ENCODE measurements around the gene CLIP2. TPM values are rescaled to one million over a fixed set of nuclear protein-coding genes. Genes with fewer than 3 reads are reported as not detected.
A peak's percentile ranks its signal among the peaks of the same experiment; 100 is the strongest.

The CLIP2 gene
- total RNA-seq, 2 experiments from 2014 or later: 3.6 to 6.3 TPM

DNA sequence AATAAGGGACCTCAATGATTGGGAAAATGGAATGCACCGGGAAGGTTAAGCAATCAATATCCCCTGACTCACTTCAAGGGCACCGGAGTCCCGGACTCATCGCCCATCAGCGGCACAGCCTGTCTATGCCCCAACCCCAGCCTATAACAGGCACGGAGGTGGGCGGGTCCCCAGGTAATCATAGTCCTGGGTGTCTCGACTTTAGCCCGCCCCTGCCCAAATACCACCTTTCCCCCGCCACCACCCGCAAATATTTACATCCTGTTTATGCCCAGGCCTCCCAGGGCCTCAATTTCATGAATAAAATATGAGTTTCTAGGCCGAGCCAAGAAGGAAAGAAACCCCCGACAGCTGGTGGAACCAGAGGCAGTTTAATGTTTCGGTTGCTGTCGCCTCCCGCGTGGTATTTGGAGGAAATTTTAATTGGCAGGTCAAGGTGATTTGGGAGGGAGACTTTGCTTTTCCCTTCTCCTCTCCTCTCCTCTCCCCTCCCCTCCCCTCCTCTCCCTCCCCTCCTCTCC lies 19.4 kb upstream of the CLIP2 start:
- Histone ChIP-seq H3K4me3 (ENCODE audit: low read depth, low read length, poor library complexity, severe bottlenecking) (peak overlapping the region; percentile 65), H3K4me1 (ENCODE audit: insufficient read depth, low read length, poor library complexity, severe bottlenecking) (peaks cover 65% of the 10 kb centered on the region), H3K79me2 (ENCODE audit: insufficient read depth, low read depth, low read length) (no peaks in the 10 kb centered on the region), H3K9me3 (ENCODE audit: low read length) (no peaks in the 10 kb centered on the region), H3K27ac (ENCODE audit: low read depth, low read length, poor library complexity, severe bottlenecking) (no peak overlapping the region), H3K4me2 (ENCODE audit: low read length) (peak overlapping the region; percentile 73), H2AFZ (ENCODE audit: low read length) (peak overlapping the region; percentile 67), H4K20me1 (ENCODE audit: insufficient read depth, low read length) (no peaks in the 10 kb centered on the region), H3K36me3 (ENCODE audit: insufficient read depth, low read length) (no peaks in the 10 kb centered on the region), H3K9me2 (ENCODE audit: insufficient read depth, low read length) (no peaks in the 10 kb centered on the region)
- DNase-seq (ENCODE audit: low spot score): peak; percentile 83
- ChIA-PET CTCF (ENCODE audit: unreplicated experiment) (no interaction called here), POLR2A (interaction anchor here (0.7 to 4.4 kb wide), 2 partner anchors 10 to 318 kb away, joined by 4 to 15 read pairs; no protein-coding TSS in a partner anchor)
- TF ChIP-seq, protein P1, sequence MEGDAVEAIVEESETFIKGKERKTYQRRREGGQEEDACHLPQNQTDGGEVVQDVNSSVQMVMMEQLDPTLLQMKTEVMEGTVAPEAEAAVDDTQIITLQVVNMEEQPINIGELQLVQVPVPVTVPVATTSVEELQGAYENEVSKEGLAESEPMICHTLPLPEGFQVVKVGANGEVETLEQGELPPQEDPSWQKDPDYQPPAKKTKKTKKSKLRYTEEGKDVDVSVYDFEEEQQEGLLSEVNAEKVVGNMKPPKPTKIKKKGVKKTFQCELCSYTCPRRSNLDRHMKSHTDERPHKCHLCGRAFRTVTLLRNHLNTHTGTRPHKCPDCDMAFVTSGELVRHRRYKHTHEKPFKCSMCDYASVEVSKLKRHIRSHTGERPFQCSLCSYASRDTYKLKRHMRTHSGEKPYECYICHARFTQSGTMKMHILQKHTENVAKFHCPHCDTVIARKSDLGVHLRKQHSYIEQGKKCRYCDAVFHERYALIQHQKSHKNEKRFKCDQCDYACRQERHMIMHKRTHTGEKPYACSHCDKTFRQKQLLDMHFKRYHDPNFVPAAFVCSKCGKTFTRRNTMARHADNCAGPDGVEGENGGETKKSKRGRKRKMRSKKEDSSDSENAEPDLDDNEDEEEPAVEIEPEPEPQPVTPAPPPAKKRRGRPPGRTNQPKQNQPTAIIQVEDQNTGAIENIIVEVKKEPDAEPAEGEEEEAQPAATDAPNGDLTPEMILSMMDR (conservative IDR thresholded peaks at IDR 0.05; ENCODE audit: low read length): no peak
- no peak for TF ChIP-seq EZH2phosphoT487 (IDR thresholded peaks at IDR 0.05; ENCODE audit: borderline replicate concordance, low read depth, low read length)
- no TSS peak for BruUV-seq (replicated peaks)
- intact Hi-C loops (cut with micrococcal nuclease; ENCODE audit: unreplicated experiment): loop anchor here (1.0 kb wide), 1 partner anchor 19 kb away; the partner anchor contains the start of gene CLIP2

DNA sequence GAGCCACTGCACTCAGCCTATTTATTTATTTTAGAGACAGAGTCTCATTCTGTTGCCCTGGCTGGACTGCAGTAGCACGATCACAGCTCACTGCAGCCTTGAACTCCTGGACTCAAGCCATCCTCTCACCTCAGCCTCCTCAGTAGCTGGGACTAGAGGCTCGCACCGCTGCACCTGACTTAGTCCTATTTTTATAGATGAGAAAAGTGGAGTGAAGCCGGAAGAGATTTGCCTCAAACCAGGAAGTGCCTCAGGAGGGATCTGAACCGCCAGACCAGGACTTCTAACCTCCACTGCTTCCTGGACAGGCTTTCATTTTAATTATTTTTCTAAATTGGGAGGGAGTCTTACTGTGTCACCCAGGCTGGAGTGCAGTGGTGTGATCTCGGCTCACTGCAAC lies 17.5 kb upstream of the CLIP2 start:
- intact Hi-C loops (cut with micrococcal nuclease; ENCODE audit: unreplicated experiment): no loop called here
- Histone ChIP-seq H3K4me1 (ENCODE audit: insufficient read depth, low read length, poor library complexity, severe bottlenecking) (peaks cover 47% of the 10 kb centered on the region), H2AFZ (ENCODE audit: low read length) (peak overlapping the region; percentile 77), H3K36me3 (ENCODE audit: insufficient read depth, low read length) (no peaks in the 10 kb centered on the region), H3K79me2 (ENCODE audit: insufficient read depth, low read depth, low read length) (no peaks in the 10 kb centered on the region), H4K20me1 (ENCODE audit: insufficient read depth, low read length) (no peaks in the 10 kb centered on the region), H3K27ac (ENCODE audit: low read depth, low read length, poor library complexity, severe bottlenecking) (peak overlapping the region; percentile 60), H3K4me3 (ENCODE audit: low read depth, low read length, poor library complexity, severe bottlenecking) (peak overlapping the region; percentile 45), H3K4me2 (ENCODE audit: low read length) (peak overlapping the region; percentile 67), H3K9me2 (ENCODE audit: insufficient read depth, low read length) (no peaks in the 10 kb centered on the region), H3K9me3 (ENCODE audit: low read length) (no peaks in the 10 kb centered on the region)
- peak; percentile 79 for DNase-seq (ENCODE audit: low spot score)
- ChIA-PET POLR2A (interaction anchor here (0.6 to 2.1 kb wide), 5 partner anchors 13 to 129 kb away, joined by 3 to 8 read pairs (median 3); partner anchors contain the start of gene CLIP2), CTCF (ENCODE audit: unreplicated experiment) (no interaction called here)
- no TSS peak for BruUV-seq (replicated peaks)
- TF ChIP-seq EZH2phosphoT487 (IDR thresholded peaks at IDR 0.05; ENCODE audit: borderline replicate concordance, low read depth, low read length): no peak
- TF ChIP-seq, protein P1 (conservative IDR thresholded peaks at IDR 0.05; ENCODE audit: low read length): no peak

DNA sequence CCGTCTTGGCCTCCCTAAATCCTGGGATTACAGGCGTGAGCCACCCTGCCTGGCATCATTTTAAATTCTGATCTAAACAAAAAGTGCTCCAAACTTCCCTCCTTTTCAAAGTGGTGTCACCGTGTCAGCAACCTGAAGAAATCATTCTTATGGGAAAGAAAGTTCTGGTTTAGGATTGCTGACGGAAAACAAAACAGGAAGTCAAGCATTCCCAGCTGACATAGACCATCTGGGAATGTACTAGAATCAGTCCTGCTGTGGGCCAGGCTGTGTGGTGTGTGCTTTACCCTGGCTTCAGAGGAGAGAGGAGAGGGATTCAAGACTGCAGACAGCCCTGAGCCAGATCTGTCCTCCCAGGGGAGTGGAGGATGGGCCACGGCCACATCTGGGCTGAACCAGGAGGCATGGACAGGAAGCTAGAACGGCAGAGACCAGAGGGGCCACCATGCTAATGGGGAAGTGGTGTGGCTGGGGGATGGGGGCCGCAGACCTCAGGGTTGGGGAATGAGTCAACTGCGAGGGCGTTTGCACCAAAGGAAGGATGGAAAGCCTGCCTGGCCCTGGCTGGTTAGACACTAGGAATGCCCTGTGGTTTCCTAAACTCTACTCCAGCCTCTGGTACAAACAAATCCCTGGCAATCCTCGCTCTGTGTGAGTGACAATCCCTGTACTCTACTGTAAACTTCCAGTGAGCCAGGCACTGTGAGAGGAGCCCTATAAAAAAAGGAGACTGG lies 16.7 kb upstream of the CLIP2 start:
- no TSS peak for BruUV-seq (replicated peaks)
- H3K27ac ChIP-seq (ENCODE audit: low read depth, low read length, poor library complexity, severe bottlenecking): peak overlapping the region; percentile 60
- intact Hi-C loops (cut with micrococcal nuclease; ENCODE audit: unreplicated experiment): no loop called here

More for the DNA sequence above, 16.7 kb upstream of the CLIP2 start:
- no peaks in the 10 kb centered on the region for H3K9me2 ChIP-seq (ENCODE audit: insufficient read depth, low read length)
- H3K4me1 ChIP-seq (ENCODE audit: insufficient read depth, low read length, poor library complexity, severe bottlenecking): peaks cover 42% of the 10 kb centered on the region
- peak; percentile 85 for DNase-seq (ENCODE audit: low spot score)
- ChIA-PET CTCF (ENCODE audit: unreplicated experiment) (no interaction called here), POLR2A (interaction anchor here (0.5 to 2.1 kb wide), 3 partner anchors 12 to 79 kb away, joined by 3 to 5 read pairs (median 3); no protein-coding TSS in a partner anchor)
- no peak for TF ChIP-seq EZH2phosphoT487 (IDR thresholded peaks at IDR 0.05; ENCODE audit: borderline replicate concordance, low read depth, low read length)
- peak overlapping the region; percentile 67 for H3K4me2 ChIP-seq (ENCODE audit: low read length)
- H2AFZ ChIP-seq (ENCODE audit: low read length): peak overlapping the region; percentile 77
- no peaks in the 10 kb centered on the region for H3K79me2 ChIP-seq (ENCODE audit: insufficient read depth, low read depth, low read length)
- H3K36me3 ChIP-seq (ENCODE audit: insufficient read depth, low read length): no peaks in the 10 kb centered on the region
- no peaks in the 10 kb centered on the region for H3K9me3 ChIP-seq (ENCODE audit: low read length)
- no peaks in the 10 kb centered on the region for H4K20me1 ChIP-seq (ENCODE audit: insufficient read depth, low read length)
- H3K4me3 ChIP-seq (ENCODE audit: low read depth, low read length, poor library complexity, severe bottlenecking): peak overlapping the region; percentile 45

All from OCI-LY7 (cell line).